ENCODE data around the gene NAPEPLD. TPM values are rescaled to one million over a fixed set of nuclear protein-coding genes. Genes with fewer than 3 reads are reported as not detected.

Gene NAPEPLD
- total and polyA plus RNA-seq, 2 of the 8 experiments (the other 6 are each of a cell fraction or from before 2014, with no cell fraction given) = 4.2 to 9.9 TPM

DNA sequence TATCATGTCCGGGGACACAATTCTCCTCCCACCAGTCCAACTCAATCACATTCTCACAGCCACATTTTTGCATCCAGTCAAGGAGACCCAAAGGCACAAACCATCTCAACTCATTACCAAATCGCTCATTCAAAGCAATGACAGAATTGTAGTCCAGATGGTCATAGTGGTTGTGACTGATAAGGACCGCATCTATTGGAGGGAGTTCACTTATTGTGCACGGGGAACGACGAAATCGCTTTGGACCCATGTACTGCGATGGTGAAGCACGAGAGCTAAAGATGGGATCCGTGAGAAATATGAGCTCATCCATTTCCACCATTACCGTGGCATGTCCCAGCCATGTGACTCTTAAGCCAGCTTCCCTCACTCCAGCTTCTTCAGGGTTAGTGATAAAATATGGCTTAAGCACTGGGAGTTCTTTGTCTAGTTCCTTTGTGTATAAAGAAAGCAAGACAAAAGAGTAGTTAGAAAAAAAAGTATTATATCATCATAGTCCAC lies 29.1 kb downstream of the NAPEPLD start (continued):
- TF ChIP-seq KDM4A (IDR thresholded peaks at IDR 0.05; ENCODE audit: low read depth, low read length, severe bottlenecking) (no peak), PHF8 (conservative IDR thresholded peaks at IDR 0.05; ENCODE audit: low read depth, low read length) (no peak), CHD1 (IDR thresholded peaks at IDR 0.05; ENCODE audit: low read depth, low read length) (no peak), JUND (IDR thresholded peaks at IDR 0.05; ENCODE audit: low read length) (no peak), SP2 (IDR thresholded peaks at IDR 0.05; ENCODE audit: low read length) (no peak), SUZ12 (IDR thresholded peaks at IDR 0.05; ENCODE audit: low read length) (no peak)

Measured in H1 (cell line).